ENCODE results near the gene SERPINB12.

The SERPINB12 gene

DNA sequence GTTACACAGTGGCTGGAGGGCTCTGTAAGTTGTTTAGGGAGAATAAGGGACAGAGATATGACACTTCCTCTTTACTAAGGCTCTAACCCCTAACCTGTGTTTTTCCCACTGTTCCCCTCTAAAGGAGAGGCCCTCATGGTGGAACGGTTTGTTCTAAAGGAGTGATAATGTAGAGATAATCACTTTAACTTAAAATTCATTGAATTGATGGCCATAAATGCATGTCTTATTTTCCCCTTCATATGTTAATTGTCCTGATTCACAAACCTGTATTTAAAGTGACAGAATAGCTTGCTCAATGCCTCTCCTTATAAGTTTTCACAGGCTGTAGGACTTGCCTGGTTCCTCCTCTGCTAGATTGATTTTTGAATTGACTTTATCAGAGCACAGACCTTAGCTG lies at the start of gene SERPINB12:
SERPINB12 (plus strand) TSS at position 301 of the 400 bp plus-strand sequence. CDS start 13,791 bp downstream, outside the sequence.
- DNase-seq (ENCODE audit: low spot score): no peak

DNA sequence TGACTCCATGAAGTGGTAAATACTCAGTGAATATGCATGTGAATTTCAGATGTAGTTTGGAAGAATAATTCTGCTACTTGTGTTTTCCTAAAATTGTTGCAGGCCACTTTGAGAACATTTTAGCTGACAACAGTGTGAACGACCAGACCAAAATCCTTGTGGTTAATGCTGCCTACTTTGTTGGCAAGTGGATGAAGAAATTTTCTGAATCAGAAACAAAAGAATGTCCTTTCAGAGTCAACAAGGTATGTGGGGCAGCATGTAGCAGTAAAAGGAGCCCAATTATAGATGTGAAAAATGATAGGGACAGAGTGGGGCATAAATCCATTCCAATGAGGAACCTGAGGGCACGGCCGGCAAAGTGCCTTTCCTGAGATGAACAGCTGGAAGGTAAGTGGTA lies 49.3 kb upstream of the SERPINB12 start:
- DNase-seq (ENCODE audit: low spot score): no peak

DNA sequence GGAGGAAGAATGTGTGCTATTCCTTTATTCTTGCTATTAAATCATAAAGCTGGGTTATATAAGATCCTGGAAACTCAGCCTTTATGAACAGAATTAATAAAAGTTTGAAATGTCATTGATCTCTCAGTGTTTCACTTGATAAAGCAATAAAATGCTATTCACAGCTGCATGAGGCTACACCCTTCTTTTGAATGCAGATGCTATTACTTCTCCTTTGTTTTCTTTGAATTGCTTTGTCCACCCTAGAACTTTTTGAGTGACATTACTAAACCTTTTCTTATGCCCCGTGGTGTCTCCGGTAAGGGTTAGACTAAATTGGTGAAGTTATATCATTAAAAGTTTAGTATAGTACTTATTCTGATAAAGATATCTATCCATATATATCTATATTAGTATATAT lies 46.5 kb upstream of the SERPINB12 start:
- no peak for DNase-seq (ENCODE audit: low spot score)

DNA sequence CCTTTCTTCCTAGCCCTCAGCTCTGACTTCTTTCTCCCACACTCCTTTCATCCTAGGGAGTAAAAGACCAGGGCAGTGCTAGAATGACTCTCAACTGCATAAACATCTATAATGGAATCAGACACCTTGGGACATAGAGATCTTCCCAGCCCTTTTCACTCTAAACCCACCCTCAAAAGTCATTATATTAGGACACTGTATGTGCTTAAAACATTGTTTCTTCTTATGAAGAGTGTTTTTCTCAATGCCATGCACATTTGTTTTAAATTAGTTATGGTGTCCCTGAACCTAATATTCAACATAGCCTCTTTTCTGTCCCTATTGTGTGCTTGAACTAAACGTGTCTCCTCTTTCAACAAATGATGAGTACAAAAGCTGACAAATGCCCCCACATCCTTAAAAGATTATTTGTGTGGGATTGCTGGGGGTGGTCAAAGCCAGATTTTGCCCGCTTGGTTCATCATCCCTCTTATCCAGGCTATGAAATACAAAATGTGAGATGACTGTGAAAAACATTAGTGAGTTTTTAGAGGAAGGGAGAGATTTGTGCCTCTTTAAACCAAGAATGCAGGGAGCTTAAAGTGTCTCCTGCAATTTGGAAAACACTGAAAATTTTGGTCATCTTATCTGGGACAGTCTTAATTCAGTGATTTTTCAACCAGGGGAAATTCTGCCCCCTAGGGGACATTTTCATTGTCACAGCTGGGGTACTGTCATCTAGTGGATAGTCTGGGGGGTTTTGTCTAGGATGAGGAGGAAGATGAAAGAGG lies 36.4 kb upstream of the SERPINB12 start:
- DNase-seq (ENCODE audit: low spot score): peak; percentile 47

GRCh38 chr18:63506336-63506646 lies 35.9 kb upstream of the SERPINB12 start:
- no peak for DNase-seq (ENCODE audit: low spot score)

GRCh38 chr18:63508596-63508995 lies 33.6 kb upstream of the SERPINB12 start:
- no peak for DNase-seq (ENCODE audit: low spot score)

GRCh38 chr18:63511285-63511684 lies 30.9 kb upstream of the SERPINB12 start:
- peak; percentile 13 for DNase-seq (ENCODE audit: low spot score)

DNA sequence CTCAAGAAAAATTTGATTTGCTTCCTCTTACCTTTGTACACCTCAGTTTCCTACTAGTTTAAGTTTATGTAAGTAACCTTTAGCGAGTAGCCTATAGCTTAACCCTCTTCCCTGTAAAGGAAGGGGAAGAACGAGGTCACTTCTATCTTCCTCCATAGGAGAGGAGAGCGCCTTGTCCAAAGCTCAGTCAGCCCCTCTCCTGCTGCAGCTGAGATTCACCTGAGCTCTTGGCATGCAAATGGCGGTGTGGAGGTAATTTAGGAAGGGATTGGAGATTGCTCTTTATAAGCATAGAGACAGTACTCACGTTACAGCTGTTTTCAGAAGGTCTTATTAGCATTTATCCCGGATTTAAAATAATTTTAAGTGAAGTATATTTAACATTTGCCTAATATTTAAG lies 27.8 kb upstream of the SERPINB12 start:
- no peak for DNase-seq (ENCODE audit: low spot score)

- no peak for DNase-seq (ENCODE audit: low spot score)
These were observed 27.1 kb upstream of the SERPINB12 start for GRCh38 chr18:63514888-63515678.

- no peak for DNase-seq (ENCODE audit: low spot score)
These were observed 26.4 kb upstream of the SERPINB12 start for GRCh38 chr18:63515801-63516200.

- DNase-seq (ENCODE audit: low spot score): peak; percentile 78
These were observed 23.8 kb upstream of the SERPINB12 start for GRCh38 chr18:63518178-63519012.

- DNase-seq (ENCODE audit: low spot score): no peak
These were observed 22.0 kb upstream of the SERPINB12 start for GRCh38 chr18:63520053-63520685.

DNA sequence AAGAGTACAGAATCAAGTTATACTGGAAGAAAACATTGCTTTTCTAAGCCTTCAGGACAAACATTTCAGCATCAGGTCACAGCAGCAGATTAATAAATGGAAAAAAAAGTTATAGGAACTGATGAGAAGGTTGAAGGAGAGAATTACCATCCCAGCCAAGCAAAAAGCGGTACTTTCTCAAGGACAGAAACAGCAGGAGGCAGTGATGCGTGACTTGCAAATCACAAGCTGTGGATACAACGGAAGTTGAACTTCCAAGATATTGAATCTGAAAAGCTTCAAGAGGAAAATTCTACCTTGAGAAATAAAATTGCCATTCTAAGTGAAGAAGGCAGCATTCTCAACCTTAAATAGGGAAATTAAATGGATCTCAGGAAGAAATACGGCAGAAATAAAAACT lies 18.5 kb upstream of the SERPINB12 start:
- DNase-seq (ENCODE audit: low spot score): no peak

GRCh38 chr18:63527251-63527650 lies 14.9 kb upstream of the SERPINB12 start:
- DNase-seq (ENCODE audit: low spot score): no peak

DNA sequence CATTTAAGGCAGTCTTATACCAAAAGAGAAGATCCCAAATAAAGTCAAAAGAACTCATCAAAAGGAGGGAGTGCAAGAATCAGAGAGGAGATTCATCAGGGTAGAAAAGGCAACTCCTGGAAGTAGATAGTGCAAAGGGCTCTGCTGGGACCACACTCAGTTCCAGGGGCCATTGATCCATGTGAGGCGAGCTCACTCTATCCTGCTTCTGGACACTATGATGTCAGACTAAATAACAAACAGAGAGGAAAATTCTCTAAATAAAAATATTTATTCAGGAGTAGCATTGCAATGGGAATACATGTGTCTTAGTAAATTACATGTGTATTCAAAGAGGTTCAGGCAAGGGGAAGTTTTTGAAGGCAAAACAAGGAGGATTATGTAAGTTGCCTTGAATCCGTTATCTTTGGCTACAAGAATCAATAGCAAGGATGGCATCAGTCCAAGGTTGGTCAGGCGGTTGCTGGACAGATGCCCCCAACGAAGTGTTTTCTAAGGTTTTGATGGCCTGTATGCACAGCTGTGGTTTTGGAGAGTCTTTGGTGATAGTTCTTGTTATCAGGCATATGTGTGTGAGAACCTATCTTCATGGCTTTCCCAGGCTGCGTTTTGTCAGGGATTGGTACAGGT lies 13.2 kb upstream of the SERPINB12 start:
- no peak for DNase-seq (ENCODE audit: low spot score)

- no peak for DNase-seq (ENCODE audit: low spot score)
These were observed 9.7 kb upstream of the SERPINB12 start for GRCh38 chr18:63532471-63532870.

GRCh38 chr18:63534615-63535014 lies 7.6 kb upstream of the SERPINB12 start:
- peak; percentile 26 for DNase-seq (ENCODE audit: low spot score)

DNA sequence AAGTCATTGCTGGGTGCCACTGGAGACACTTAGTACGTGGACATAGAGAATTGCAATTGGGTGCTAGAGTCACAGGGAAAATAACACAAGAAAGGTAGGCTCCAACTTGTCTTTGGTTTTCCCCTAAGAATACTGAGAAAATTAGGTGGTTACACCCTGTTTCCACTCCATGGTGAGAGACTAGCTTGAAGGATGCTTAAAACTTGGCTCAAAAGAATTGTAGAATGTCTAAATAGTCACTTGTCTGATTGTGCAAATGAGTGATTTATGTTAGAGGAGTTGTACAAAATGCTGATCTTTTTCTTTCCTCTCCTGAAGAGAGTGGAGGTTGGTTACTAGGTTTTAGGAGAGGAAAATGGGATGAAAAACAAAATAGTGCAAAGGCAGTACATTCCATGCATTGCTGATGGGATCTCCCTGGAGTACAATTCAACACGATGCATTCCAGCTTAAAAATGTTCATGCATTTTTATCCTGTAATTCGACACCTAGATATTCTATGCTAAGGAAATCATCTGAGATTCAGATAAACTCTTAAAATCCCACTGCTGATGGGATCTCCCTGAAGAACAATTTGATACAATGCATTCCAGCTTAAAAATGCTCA lies 2.2 kb upstream of the SERPINB12 start:
- DNase-seq (ENCODE audit: low spot score): no peak

- DNase-seq (ENCODE audit: low spot score): no peak
These were observed 1.8 kb downstream of the SERPINB12 start for GRCh38 chr18:63544017-63544416.

GRCh38 chr18:63545000-63545399 lies 2.8 kb downstream of the SERPINB12 start:
- no peak for DNase-seq (ENCODE audit: low spot score)

GRCh38 chr18:63550068-63550467 lies 7.9 kb downstream of the SERPINB12 start:
- no peak for DNase-seq (ENCODE audit: low spot score)
